NCI-H1417 treated with DMSO at 0.1 percent for 48 hours (cell line): Measurements from ENCODE around the gene ZDBF2.
"Not testable (repeated sequence)": the region's sequence is repeated elsewhere in the genome, so short reads cannot be mapped to it uniquely, and the experiment has no call there.

ENCODE experiments used
- DNase-seq: peaks from one replicate; lab custom pipeline; 2025; lab: John Stamatoyannopoulos, UW

The ZDBF2 gene

GRCh38 chr2:206274434-206275311, at the start of gene ZDBF2:
ZDBF2 (plus strand) TSS chr2:206274663; CDS start chr2:206281850, 7,187 bp downstream.
- no peak for DNase-seq

- no peak for DNase-seq
Observed at GRCh38 chr2:206225435-206226232, 48.8 kb upstream of the ZDBF2 start.

- not testable (repeated sequence) for DNase-seq
Observed at GRCh38 chr2:206228636-206229035, 45.8 kb upstream of the ZDBF2 start.

- DNase-seq = no peak
Observed at GRCh38 chr2:206229642-206230041, 44.8 kb upstream of the ZDBF2 start.

- DNase-seq = peak; percentile 91
Observed at GRCh38 chr2:206230060-206230762, 44.3 kb upstream of the ZDBF2 start.

GRCh38 chr2:206231669-206232286, 42.7 kb upstream of the ZDBF2 start:
- DNase-seq = no peak

GRCh38 chr2:206232287-206233035, 42.0 kb upstream of the ZDBF2 start:
- DNase-seq = peak; percentile 79

GRCh38 chr2:206239157-206239556, 35.3 kb upstream of the ZDBF2 start:
- DNase-seq = no peak

GRCh38 chr2:206240327-206240726, 34.1 kb upstream of the ZDBF2 start:
- DNase-seq = no peak

GRCh38 chr2:206241736-206242135, 32.7 kb upstream of the ZDBF2 start:
- no peak for DNase-seq

- no peak for DNase-seq
Observed at GRCh38 chr2:206245265-206245672, 29.2 kb upstream of the ZDBF2 start.

- no peak for DNase-seq
Observed at GRCh38 chr2:206250041-206250897, 24.2 kb upstream of the ZDBF2 start.

GRCh38 chr2:206253125-206253776, 21.2 kb upstream of the ZDBF2 start:
- no peak for DNase-seq

GRCh38 chr2:206253777-206254166, 20.7 kb upstream of the ZDBF2 start:
- DNase-seq = no peak

- DNase-seq = no peak
Observed at GRCh38 chr2:206255003-206255402, 19.5 kb upstream of the ZDBF2 start.

- DNase-seq = no peak
Observed at GRCh38 chr2:206256706-206257205, 17.7 kb upstream of the ZDBF2 start.

- DNase-seq = no peak
Observed at GRCh38 chr2:206257350-206257749, 17.1 kb upstream of the ZDBF2 start.

- DNase-seq = no peak
Observed at GRCh38 chr2:206257861-206258260, 16.6 kb upstream of the ZDBF2 start.

- DNase-seq = not testable (repeated sequence)
Observed at GRCh38 chr2:206258615-206259014, 15.8 kb upstream of the ZDBF2 start.
